ENCODE measurements around the gene CLMN.

- TF ChIP-seq EZH2phosphoT487 (IDR thresholded peaks at IDR 0.05; ENCODE audit: borderline replicate concordance) (no peak), POLR2A (IDR thresholded peaks at IDR 0.05; ENCODE audit: borderline replicate concordance, extremely low read depth, insufficient read depth, insufficient read length) (no peak), CTCF (IDR thresholded peaks at IDR 0.05 in 2 of 3, conservative IDR thresholded peaks at IDR 0.05 in 1 of 3; ENCODE audit: borderline replicate concordance in 1 of 3, insufficient read depth in 1 of 3, low read depth in 2 of 3, low read length in 2 of 3) (no peak), EGR1 (IDR thresholded peaks at IDR 0.05; ENCODE audit: low read depth) (no peak), EZH2 (IDR thresholded peaks at IDR 0.05) (no peak), ZNF274 (IDR thresholded peaks at IDR 0.05; ENCODE audit: low read depth, low read length) (no peak)
These were observed 15.4 kb upstream of the CLMN start for GRCh38 chr14:95335071-95335470.
